Stromal cell of bone marrow (primary cell): ENCODE data around the gene CAB39.
"Not testable (repeated sequence)": the region's sequence is repeated elsewhere in the genome, so short reads cannot be mapped to it uniquely, and the experiment has no call there.

ENCODE experiments used
- DNase-seq: peaks from one replicate; pipeline ENCODE4 v3.0.0-alpha.2; 2012; ENCODE audit warnings: low read depth

The CAB39 gene

GRCh38 chr2:230684270-230685168 is 28.1 kb upstream of the CAB39 start:
- no peak for DNase-seq

DNA sequence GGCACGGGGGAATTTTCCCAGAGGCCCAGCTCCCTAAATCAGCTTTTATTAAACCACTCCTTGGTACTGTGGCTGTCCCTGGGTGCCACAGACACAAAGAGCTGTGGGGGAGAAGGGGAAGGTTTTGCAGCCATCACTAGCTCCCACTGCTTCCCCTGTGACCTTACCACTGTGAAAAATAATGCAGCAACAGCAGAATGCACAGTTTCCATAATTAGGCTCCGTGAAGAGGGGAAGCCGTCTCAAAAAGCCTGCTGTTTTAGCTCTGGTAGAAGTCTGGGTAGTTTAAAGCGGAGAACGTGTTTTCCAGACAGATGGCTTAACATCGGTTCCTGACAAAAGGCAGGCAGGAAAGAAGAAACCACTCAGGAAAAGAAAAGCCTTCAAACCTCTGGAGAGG is 27.5 kb upstream of the CAB39 start:
- DNase-seq, result no peak

DNA sequence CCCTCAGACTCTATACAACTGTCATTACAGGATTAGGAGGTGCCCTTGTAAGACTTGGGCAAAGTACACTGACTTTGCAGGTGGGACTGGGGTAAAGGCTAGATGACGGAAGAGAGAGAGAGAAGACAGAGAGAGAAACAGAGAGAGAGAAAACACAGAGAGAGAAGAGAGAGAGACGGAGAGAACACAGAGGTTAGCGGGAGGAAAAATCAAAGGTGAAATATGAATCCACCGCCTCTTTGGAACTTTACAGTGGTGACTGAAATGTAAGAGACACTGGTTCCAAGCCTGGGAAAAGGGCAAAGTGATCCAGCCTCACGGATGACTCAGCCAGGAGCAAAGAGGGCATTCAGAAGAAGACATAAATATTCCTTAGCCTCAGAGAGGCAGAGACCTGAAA is 25.1 kb upstream of the CAB39 start:
- DNase-seq, result no peak

- no peak for DNase-seq
These were observed 24.2 kb upstream of the CAB39 start for GRCh38 chr2:230688490-230688889.

DNA sequence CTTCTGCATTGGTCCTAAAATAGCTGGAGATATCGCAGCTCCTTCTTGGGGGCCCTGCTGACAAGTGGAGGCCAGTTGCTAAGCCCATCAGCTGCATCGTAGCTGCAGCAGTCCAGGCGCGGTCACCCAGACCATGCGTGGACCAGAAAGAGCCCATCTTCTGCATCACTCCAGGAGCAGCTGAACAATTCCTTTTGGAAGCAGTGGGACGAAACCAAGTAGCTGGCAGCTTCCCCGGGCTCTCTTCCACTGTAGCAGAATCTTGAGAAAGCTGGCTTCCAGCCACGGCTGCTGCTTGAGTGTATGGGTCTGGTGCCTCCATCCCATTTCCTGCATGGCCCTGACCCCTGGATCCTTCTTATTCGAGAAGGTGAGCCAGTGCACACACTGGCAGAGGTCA is 22.2 kb upstream of the CAB39 start:
- DNase-seq, result no peak

- DNase-seq, result no peak
These were observed 21.5 kb upstream of the CAB39 start for GRCh38 chr2:230691005-230691647.

- DNase-seq, result no peak
These were observed 19.9 kb upstream of the CAB39 start for GRCh38 chr2:230692760-230693159.

DNA sequence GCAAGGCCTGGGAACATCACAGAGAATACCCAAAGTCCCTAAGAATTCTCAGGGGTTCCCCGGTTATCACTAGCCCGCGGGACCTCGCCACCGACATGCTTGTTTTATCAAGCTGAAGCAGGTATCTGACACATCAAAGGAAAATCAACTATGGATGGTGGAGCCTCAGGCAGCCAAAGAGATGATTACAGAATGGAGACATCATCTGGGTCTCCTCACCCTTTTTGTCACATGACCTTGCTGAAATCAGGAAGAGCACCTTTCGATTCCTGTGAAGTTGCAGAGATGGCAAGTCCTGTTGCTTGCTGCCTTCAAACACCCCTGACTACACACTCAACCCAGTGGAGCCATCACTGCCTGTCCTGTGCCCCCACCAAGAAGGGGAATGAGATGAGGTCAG is 19.2 kb upstream of the CAB39 start:
- DNase-seq, result no peak

DNA sequence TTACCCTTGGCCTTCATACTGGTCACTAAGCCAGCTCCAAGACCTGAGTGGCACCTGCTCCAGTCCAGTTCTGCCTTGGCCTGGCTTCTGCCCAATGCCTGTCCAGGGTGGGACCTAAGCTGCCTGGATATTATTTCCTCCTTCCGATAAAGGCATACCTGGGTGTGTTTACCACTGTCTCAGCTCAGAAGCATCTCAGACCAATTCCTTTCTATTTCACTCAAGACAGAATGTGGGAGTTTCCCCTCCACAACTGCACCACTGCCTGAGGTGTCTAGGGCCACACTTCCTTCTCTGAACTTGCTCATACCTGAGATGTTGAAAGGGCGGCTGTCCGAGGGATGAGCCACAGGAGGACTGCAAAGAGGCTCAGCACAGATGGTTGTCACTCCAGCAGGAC is 18.4 kb upstream of the CAB39 start:
- no peak for DNase-seq

DNA sequence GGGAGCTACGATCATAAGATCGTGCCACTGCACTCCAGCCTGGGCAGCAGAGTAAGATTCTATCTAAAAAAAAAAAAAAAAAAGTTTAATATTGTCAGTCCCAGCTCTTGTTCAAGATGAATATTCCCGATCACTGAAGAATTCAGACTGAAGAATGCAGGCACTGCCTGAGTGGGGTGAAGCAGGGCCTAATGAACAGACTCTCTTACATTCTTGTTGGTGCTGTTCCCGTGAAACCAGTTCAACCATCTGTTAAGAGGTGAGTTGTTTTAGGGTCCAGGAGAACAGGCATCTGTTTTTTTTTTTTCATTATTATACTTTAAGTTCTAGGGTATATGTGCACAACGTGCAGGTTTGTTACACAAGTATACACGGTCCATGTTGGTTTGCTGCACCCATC is 17.1 kb upstream of the CAB39 start:
- DNase-seq, result no peak

DNA sequence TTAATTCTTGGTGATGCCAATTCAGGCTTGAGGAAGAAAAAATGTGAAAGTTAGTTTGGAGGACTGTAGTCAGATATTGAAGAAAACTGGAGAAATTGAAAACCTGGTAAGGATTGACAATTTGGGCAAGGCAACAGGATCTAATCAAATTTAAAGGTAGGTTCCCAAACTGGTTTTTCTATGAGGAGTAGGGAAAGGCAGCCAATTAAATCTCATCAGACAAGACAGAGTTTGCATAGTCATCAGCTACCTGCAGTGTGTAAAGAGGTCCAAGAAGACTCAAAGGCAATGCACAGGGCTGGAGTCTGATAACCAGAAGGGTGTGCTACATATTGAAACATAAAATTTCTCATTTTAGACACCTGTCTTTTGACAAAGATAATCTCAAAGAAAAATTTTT is 16.0 kb upstream of the CAB39 start:
- DNase-seq, result no peak

GRCh38 chr2:230697676-230698075 is 15.0 kb upstream of the CAB39 start:
- DNase-seq, result no peak

GRCh38 chr2:230698753-230699152 is 13.9 kb upstream of the CAB39 start:
- not testable (repeated sequence) for DNase-seq

GRCh38 chr2:230700447-230700846 is 12.2 kb upstream of the CAB39 start:
- DNase-seq, result peak; percentile 42

DNA sequence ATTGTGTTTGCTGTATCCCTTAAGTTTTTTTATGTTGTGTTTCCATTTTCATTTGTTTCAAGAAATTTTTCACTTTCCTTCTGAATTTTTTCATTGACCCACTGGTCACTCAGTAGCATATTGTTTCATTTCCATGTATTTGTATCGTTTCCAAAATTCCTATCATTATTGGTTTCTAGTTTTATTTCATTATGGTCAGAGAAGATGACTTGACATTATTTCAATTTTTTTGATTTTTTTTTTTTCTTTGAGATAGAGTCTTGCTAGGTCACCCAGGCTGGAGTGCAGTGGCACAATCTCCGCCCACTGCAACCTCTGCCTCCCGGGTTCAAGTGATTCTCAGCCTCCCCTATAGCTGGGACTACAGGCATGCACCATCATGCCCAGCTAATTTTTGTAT is 11.3 kb upstream of the CAB39 start:
- no peak for DNase-seq

DNA sequence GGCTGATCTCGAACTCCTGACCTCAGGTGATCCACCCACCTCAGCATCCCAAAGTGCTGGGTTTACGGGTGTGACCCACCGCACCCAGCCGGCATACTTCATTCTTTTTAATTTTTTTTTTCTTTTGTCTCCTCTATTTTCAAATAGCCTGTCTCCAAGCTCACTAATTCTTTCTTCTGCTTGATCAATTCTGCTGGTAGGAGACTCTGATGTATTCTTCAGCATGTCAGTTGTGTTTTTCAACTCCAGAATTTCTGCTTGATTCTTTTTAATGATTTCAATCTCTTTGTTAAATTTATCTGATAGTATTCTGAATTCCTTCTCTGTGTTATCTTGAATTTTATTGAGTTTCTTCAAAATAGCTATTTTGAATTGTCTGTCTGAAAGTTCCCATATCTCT is 10.2 kb upstream of the CAB39 start:
- not testable (repeated sequence) for DNase-seq

GRCh38 chr2:230703514-230703913 is 9.1 kb upstream of the CAB39 start:
- no peak for DNase-seq

DNA sequence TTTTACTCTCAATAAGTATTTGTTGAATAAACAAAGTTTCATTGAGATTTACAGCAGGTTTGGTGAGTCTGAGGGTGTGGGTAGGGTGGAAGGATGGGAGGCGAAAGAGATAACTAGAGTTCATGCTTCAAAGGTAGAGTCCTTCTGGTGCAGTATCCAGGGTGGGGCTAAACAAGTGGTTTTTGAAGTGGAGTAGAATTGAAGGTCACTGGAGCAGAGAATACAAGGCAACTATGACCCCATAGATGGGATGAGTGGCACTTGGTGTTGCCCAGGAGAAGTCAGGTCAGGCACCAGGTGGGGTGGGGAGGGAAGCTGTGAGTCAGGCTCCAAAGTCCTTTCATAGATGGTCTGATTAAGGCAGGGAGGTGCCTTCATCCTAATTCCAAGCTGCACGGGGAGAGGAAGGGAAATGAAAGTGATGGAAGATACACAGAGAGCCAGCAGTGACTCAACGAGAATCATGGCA is 6.6 kb upstream of the CAB39 start:
- DNase-seq, result no peak

DNA sequence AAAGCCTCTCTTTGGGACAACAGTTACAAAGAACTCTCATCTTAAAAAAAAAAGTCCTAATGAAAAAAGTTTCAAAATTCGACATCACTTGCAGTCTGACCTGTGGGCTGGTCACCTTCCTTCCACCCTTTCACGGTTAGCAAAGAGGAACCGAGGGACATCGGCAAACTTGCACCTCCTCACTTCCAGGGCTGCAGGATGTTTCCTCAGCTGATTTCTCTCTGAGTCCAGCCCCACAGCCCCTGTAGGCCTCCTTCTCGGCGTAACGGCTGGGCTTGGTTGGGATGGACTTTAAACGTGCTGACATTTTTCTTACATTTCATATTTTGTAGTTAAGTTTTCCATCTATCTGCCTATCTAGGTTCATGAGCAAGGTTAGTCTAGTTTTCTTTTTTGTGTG is 5.7 kb upstream of the CAB39 start:
- no peak for DNase-seq

DNA sequence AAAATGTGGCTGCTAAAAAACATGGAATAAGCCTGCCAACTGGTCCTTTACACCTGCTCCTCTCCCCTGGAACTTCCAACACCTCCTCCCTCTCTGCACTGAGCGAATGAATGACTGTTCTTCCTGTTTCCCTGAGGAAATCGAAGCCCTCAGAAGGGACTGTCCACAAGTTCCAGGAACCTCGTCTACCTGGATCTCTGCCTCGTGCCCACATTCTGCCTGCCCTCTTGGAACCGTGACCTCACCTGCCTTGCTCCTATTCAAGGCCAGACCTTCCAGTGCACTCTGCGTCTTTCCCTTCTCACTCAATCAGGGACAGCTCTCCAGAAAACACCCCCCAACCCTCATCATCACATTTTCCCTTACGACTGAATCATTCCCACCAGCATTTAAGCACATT is 4.4 kb upstream of the CAB39 start:
- DNase-seq, result no peak

- DNase-seq, result no peak
These were observed 1.4 kb upstream of the CAB39 start for GRCh38 chr2:230711224-230711623.

DNA sequence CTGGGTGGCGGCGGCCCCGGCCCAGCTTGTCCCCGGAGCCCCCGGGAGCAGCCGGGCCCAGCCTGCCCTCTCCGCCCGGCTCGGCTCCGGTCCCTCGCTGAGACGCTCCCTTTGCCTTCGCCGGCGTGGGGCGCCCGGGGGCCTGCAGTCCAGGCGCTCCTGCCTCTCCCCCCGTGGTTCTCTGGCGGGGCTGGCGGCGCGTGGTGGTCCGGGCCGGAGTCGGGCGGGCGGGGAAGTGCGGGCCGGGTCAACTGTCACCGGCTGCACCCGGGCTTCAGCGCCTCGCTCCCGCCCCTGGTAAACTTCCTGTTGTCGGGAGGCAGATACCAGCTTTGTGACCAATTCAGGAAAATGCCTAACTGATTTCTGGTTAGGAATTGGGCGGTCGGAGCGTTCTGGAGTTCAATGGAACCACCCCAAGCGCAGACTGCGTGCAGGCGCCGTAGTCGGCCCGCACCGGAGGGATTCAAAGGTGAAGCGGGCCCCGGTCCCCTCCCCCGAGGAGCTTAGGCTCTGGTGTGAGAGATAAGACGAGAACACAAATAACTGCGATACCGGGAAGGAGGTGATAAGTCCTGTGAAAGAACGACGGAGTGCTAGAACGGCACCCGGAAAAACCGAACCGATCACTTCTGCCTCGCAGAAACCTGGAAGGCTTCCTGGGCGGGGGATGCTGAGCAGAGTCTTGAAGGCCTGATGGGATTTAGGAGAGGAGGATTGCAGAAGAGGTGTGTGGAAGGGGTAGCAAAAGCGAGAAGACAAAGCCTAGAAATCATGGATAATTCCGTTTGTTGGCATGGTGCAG is 891 bp downstream of the CAB39 start:
- DNase-seq, result no peak

- DNase-seq, result peak; percentile 65
These were observed 1.5 kb downstream of the CAB39 start for GRCh38 chr2:230714136-230714480.
